Mesendoderm (in vitro differentiated cells): ENCODE measurements around the gene OXNAD1.

Source experiments
- DNase-seq: peaks from one replicate; pipeline ENCODE4 v3.0.0; 2013
- H2AK5ac ChIP-seq: 2 replicates; pipeline ENCODE4 v1.6.1; 2013; ENCODE audit warnings: low read length, inconsistent platforms
- H2BK120ac ChIP-seq: 2 replicates; pipeline ENCODE4 v1.6.1; 2013; ENCODE audit warnings: low read depth, mild to moderate bottlenecking, low read length, moderate library complexity, mixed read lengths
- H2BK15ac ChIP-seq: replicated peaks from 2 replicates; pipeline ENCODE4 v1.6.1; 2013; ENCODE audit warnings: low read depth, mild to moderate bottlenecking, moderate library complexity
- H2BK5ac ChIP-seq: 2 replicates; pipeline ENCODE4 v1.6.1; 2013; ENCODE audit warnings: low read length, inconsistent platforms
- H3K18ac ChIP-seq: 2 replicates; pipeline ENCODE4 v1.6.1; 2013; ENCODE audit warnings: mild to moderate bottlenecking, low read length, mixed read lengths
- H3K23ac ChIP-seq: one replicate; pipeline ENCODE4 v1.6.1; 2013; ENCODE audit warnings: low read length
- H3K27ac ChIP-seq: 2 replicates; pipeline ENCODE4 v1.5.1; 2013; ENCODE audit warnings: low read depth, mild to moderate bottlenecking, inconsistent platforms, low read length, moderate library complexity
- H3K27me3 ChIP-seq: 2 replicates; pipeline ENCODE4 v1.6.1; 2013; ENCODE audit warnings: low read length, control low read depth, mild to moderate bottlenecking, inconsistent platforms; ENCODE audit not compliant: insufficient read depth, poor library complexity
- H3K36me3 ChIP-seq: 2 replicates; pipeline ENCODE4 v1.6.1; 2013; ENCODE audit warnings: low read length, inconsistent platforms; ENCODE audit not compliant: control insufficient read depth, insufficient read depth
- H3K4ac ChIP-seq: one replicate; pipeline ENCODE4 v1.6.1; 2013; ENCODE audit warnings: low read depth, mild to moderate bottlenecking, low read length, moderate library complexity
- H3K4me1 ChIP-seq: 2 replicates; pipeline ENCODE4 v1.6.1; 2013; ENCODE audit warnings: low read depth, low read length, inconsistent platforms; ENCODE audit not compliant: control insufficient read depth
- H3K4me2 ChIP-seq: 2 replicates; pipeline ENCODE4 v1.6.1; 2013; ENCODE audit warnings: low read length
- H3K4me3 ChIP-seq: 2 replicates; pipeline ENCODE4 v1.5.1; 2013; ENCODE audit warnings: mild to moderate bottlenecking, low read length
- H3K56ac ChIP-seq: one replicate; pipeline ENCODE4 v1.6.1; 2013; ENCODE audit warnings: low read length
- H3K79me1 ChIP-seq: 2 replicates; pipeline ENCODE4 v1.6.1; 2013; ENCODE audit warnings: low read length, inconsistent platforms
- H3K79me2 ChIP-seq: 2 replicates; pipeline ENCODE4 v1.6.1; 2013; ENCODE audit warnings: mild to moderate bottlenecking, low read length; ENCODE audit not compliant: control insufficient read depth, insufficient read depth
- H3K9ac ChIP-seq: 2 replicates; pipeline ENCODE4 v1.6.1; 2013; ENCODE audit warnings: low read length, inconsistent platforms
- H4K5ac ChIP-seq: one replicate; pipeline ENCODE4 v1.6.1; 2013; ENCODE audit warnings: low read length
- H4K8ac ChIP-seq: one replicate; pipeline ENCODE4 v1.6.1; 2013; ENCODE audit warnings: low read depth, mild to moderate bottlenecking, control low read depth, low read length, moderate library complexity
- WGBS: extraction: QIAGEN DNeasy Blood & Tissue Kit; methylation state at CpG from one replicate; pipeline ENCODE4 v1.1.7; 2013; ENCODE audit warnings: low lambda C conversion rate, missing lambda C conversion rate; ENCODE audit not compliant: insufficient coverage; ENCODE audit errors: extremely low coverage; 5-methylcytosine and 5-hydroxymethylcytosine counted together

Gene OXNAD1

GRCh38 chr3:16313886-16314645, 49.1 kb downstream of the OXNAD1 start:
- no peak overlapping the region for H4K8ac ChIP-seq
- H3K27me3 ChIP-seq, result no peaks in the 10 kb centered on the region
- no peak overlapping the region for H3K4me2 ChIP-seq
- H2BK5ac ChIP-seq, result no peak overlapping the region
- H3K23ac ChIP-seq, result no peak overlapping the region
- H3K27ac ChIP-seq, result no peak overlapping the region
- no peaks in the 10 kb centered on the region for H3K79me2 ChIP-seq
- no peak overlapping the region for H3K9ac ChIP-seq
- no peak overlapping the region for H3K4me3 ChIP-seq
- no peak overlapping the region for H2AK5ac ChIP-seq
- H3K56ac ChIP-seq, result no peak overlapping the region
- no peak overlapping the region for H2BK120ac ChIP-seq
- H2BK15ac ChIP-seq, result no peak overlapping the region
- H3K18ac ChIP-seq, result no peak overlapping the region
- DNase-seq, result no peak
- H4K5ac ChIP-seq, result no peak overlapping the region
- no CpG with 5 or more reads among the region's 5 CpGs for WGBS
- H3K79me1 ChIP-seq, result no peaks in the 10 kb centered on the region
- H3K4ac ChIP-seq, result no peak overlapping the region
- no peaks in the 10 kb centered on the region for H3K36me3 ChIP-seq
- H3K4me1 ChIP-seq, result no peaks in the 10 kb centered on the region

GRCh38 chr3:16315623-16316022, 50.6 kb downstream of the OXNAD1 start:
- Histone ChIP-seq H3K4me2 (no peak overlapping the region), H3K4me1 (no peaks in the 10 kb centered on the region), H3K36me3 (no peaks in the 10 kb centered on the region), H4K8ac (no peak overlapping the region), H3K9ac (no peak overlapping the region), H3K18ac (no peak overlapping the region), H2BK15ac (no peak overlapping the region), H3K27me3 (no peaks in the 10 kb centered on the region), H3K23ac (no peak overlapping the region), H3K4ac (no peak overlapping the region), H3K79me2 (no peaks in the 10 kb centered on the region), H2BK120ac (no peak overlapping the region), H2AK5ac (no peak overlapping the region), H3K56ac (no peak overlapping the region), H3K27ac (no peak overlapping the region), H2BK5ac (no peak overlapping the region), H4K5ac (no peak overlapping the region), H3K4me3 (no peak overlapping the region), H3K79me1 (no peaks in the 10 kb centered on the region)
- no peak for DNase-seq
- WGBS, result no CpG with 5 or more reads among the region's 7 CpGs

GRCh38 chr3:16316396-16316795, 51.4 kb downstream of the OXNAD1 start:
- no peaks in the 10 kb centered on the region for H3K79me1 ChIP-seq
- no peak overlapping the region for H3K4ac ChIP-seq
- no peaks in the 10 kb centered on the region for H3K36me3 ChIP-seq
- H4K5ac ChIP-seq, result no peak overlapping the region
- H2BK15ac ChIP-seq, result no peak overlapping the region
- no peaks in the 10 kb centered on the region for H3K27me3 ChIP-seq
- no peak for DNase-seq
- no CpG with 5 or more reads among the region's 3 CpGs for WGBS
- H3K18ac ChIP-seq, result no peak overlapping the region
- H3K9ac ChIP-seq, result no peak overlapping the region
- H3K4me1 ChIP-seq, result no peaks in the 10 kb centered on the region
- no peak overlapping the region for H2BK120ac ChIP-seq
- no peak overlapping the region for H3K27ac ChIP-seq
- H4K8ac ChIP-seq, result no peak overlapping the region
- no peak overlapping the region for H3K56ac ChIP-seq
- H3K23ac ChIP-seq, result no peak overlapping the region
- H2AK5ac ChIP-seq, result no peak overlapping the region
- no peaks in the 10 kb centered on the region for H3K79me2 ChIP-seq
- no peak overlapping the region for H2BK5ac ChIP-seq
- no peak overlapping the region for H3K4me2 ChIP-seq
- H3K4me3 ChIP-seq, result no peak overlapping the region

GRCh38 chr3:16316847-16317560, 52.0 kb downstream of the OXNAD1 start:
- Histone ChIP-seq H3K79me2 (no peaks in the 10 kb centered on the region), H4K8ac (no peak overlapping the region), H3K27me3 (no peaks in the 10 kb centered on the region), H2BK120ac (no peak overlapping the region), H3K4me3 (no peak overlapping the region), H3K79me1 (no peaks in the 10 kb centered on the region), H2BK15ac (no peak overlapping the region), H3K4me1 (no peaks in the 10 kb centered on the region), H3K23ac (no peak overlapping the region), H2AK5ac (no peak overlapping the region), H2BK5ac (no peak overlapping the region), H4K5ac (no peak overlapping the region), H3K4me2 (no peak overlapping the region), H3K56ac (no peak overlapping the region), H3K4ac (no peak overlapping the region), H3K18ac (no peak overlapping the region), H3K9ac (no peak overlapping the region), H3K27ac (no peak overlapping the region), H3K36me3 (no peaks in the 10 kb centered on the region)
- DNase-seq, result no peak
- WGBS, result no CpG with 5 or more reads among the region's 5 CpGs

GRCh38 chr3:16317561-16317945, 52.5 kb downstream of the OXNAD1 start:
- no peaks in the 10 kb centered on the region for H3K36me3 ChIP-seq
- no peak overlapping the region for H3K18ac ChIP-seq
- H3K9ac ChIP-seq, result no peak overlapping the region
- no peak overlapping the region for H3K56ac ChIP-seq
- H3K79me2 ChIP-seq, result no peaks in the 10 kb centered on the region
- H2BK5ac ChIP-seq, result no peak overlapping the region
- no peak overlapping the region for H3K4me2 ChIP-seq
- H3K79me1 ChIP-seq, result no peaks in the 10 kb centered on the region
- H3K27ac ChIP-seq, result no peak overlapping the region
- H3K4me1 ChIP-seq, result no peaks in the 10 kb centered on the region
- no CpG with 5 or more reads among the region's 6 CpGs for WGBS
- no peak overlapping the region for H2AK5ac ChIP-seq
- no peak overlapping the region for H4K8ac ChIP-seq
- H3K4me3 ChIP-seq, result no peak overlapping the region
- no peak overlapping the region for H3K23ac ChIP-seq
- H2BK15ac ChIP-seq, result no peak overlapping the region
- no peaks in the 10 kb centered on the region for H3K27me3 ChIP-seq
- H4K5ac ChIP-seq, result no peak overlapping the region
- no peak overlapping the region for H3K4ac ChIP-seq
- no peak overlapping the region for H2BK120ac ChIP-seq
- DNase-seq, result no peak
